CD14-positive monocyte (primary cell): Measurements from ENCODE around the gene KCNT1. TPM values are rescaled to one million over a fixed set of nuclear protein-coding genes. Genes with fewer than 3 reads are reported as not detected.

Experiments
- DNase-seq, 3 donors: peaks; one replicate each; pipeline ENCODE4 v3.0.0-alpha.2; 2011 to 2022
- H2AFZ ChIP-seq: 2 replicates; pipeline ENCODE4 v1.6.0; 2012; ENCODE audit warnings: mild to moderate bottlenecking, low read depth, low read length, inconsistent platforms; ENCODE audit not compliant: insufficient read depth, poor library complexity, severe bottlenecking
- H3K27ac ChIP-seq, 2 donors: 1 replicate in 1 of 2; 2 replicates in 1 of 2; pipeline ENCODE4 v1.5.1; 2012 to 2013; ENCODE audit warnings: low read length in 2 of 2, control low read depth in 1 of 2, inconsistent platforms in 1 of 2, low read depth in 1 of 2, mild to moderate bottlenecking in 1 of 2
- H3K27me3 ChIP-seq, 2 donors: one replicate each; pipeline versions ENCODE4 v1.6.0 to v1.6.1; 2011 to 2013; ENCODE audit warnings: low read length in 2 of 2; ENCODE audit not compliant: control insufficient read depth in 2 of 2, insufficient read depth in 2 of 2
- H3K36me3 ChIP-seq, 2 donors: replicated peaks in 1 of 2; 1 replicate in 1 of 2; 2 replicates in 1 of 2; pipeline versions ENCODE4 v1.5.1 to v1.6.1; 2012 to 2013; ENCODE audit warnings: low read length in 2 of 2, control low read depth in 1 of 2, inconsistent platforms in 1 of 2, mild to moderate bottlenecking in 1 of 2; ENCODE audit not compliant: insufficient read depth in 2 of 2, control insufficient read depth in 1 of 2
- H3K4me1 ChIP-seq, 2 donors: 1 replicate in 1 of 2; 2 replicates in 1 of 2; pipeline versions ENCODE4 v1.5.1 to v1.6.1; 2012 to 2013; ENCODE audit warnings: low read length in 2 of 2, control low read depth in 1 of 2, inconsistent platforms in 1 of 2, mild to moderate bottlenecking in 1 of 2, moderate library complexity in 1 of 2; ENCODE audit not compliant: insufficient read depth in 2 of 2, control insufficient read depth in 1 of 2
- H3K4me2 ChIP-seq: replicated peaks from 2 replicates; pipeline ENCODE3; 2012; ENCODE audit warnings: low read length, moderate library complexity, mild to moderate bottlenecking; ENCODE audit not compliant: poor library complexity, severe bottlenecking; ENCODE audit errors: extremely low read depth
- H3K4me3 ChIP-seq, 3 experiments: fragments of 200-600 bp in 1 of 3; sonication (generic) in 1 of 3; replicated peaks in 1 of 3; 1 replicate in 2 of 3; 2 replicates in 1 of 3; pipeline ENCODE4 v1.5.1; 2011 to 2013; ENCODE audit warnings: low read length in 3 of 3, mild to moderate bottlenecking in 3 of 3, control low read depth in 2 of 3, low read depth in 2 of 3, inconsistent platforms in 1 of 3, moderate library complexity in 1 of 3
- H3K79me2 ChIP-seq: 2 replicates; pipeline ENCODE4 v1.6.0; 2012; ENCODE audit warnings: mild to moderate bottlenecking, control low read depth, inconsistent platforms, low read length, moderate library complexity; ENCODE audit not compliant: insufficient read depth
- H3K9ac ChIP-seq: 2 replicates; pipeline ENCODE4 v1.6.0; 2017; ENCODE audit warnings: low read length, mild to moderate bottlenecking; ENCODE audit not compliant: insufficient read depth, poor library complexity, severe bottlenecking
- H3K9me3 ChIP-seq, 2 donors: replicated peaks in 1 of 2; 1 replicate in 1 of 2; 2 replicates in 1 of 2; pipeline versions ENCODE4 v1.5.1 to v1.6.1; 2012 to 2013; ENCODE audit warnings: low read length in 2 of 2, control low read depth in 1 of 2; ENCODE audit not compliant: control insufficient read depth in 1 of 2, insufficient read depth in 1 of 2
- H4K20me1 ChIP-seq: 2 replicates; pipeline ENCODE4 v1.6.0; 2012; ENCODE audit warnings: mild to moderate bottlenecking, low read length, control low read depth, moderate library complexity; ENCODE audit not compliant: insufficient read depth
- H3K27ac Mint-ChIP-seq, 7 donors: one replicate each; pipeline ENCODE4 v1.8.0; 2020; ENCODE audit warnings: mild to moderate bottlenecking in 7 of 7, mixed read lengths in 7 of 7, moderate library complexity in 6 of 7, inconsistent platforms in 2 of 7
- H3K27me3 Mint-ChIP-seq, 3 donors: one replicate each; pipeline ENCODE4 v1.8.0; 2021 to 2022; ENCODE audit warnings: low read depth in 3 of 3, mild to moderate bottlenecking in 3 of 3, mixed read lengths in 3 of 3, moderate library complexity in 3 of 3, inconsistent platforms in 1 of 3
- H3K36me3 Mint-ChIP-seq, 2 donors: one replicate each; pipeline ENCODE4 v1.8.0; 2020; ENCODE audit warnings: mixed read lengths in 2 of 2, inconsistent platforms in 1 of 2, mild to moderate bottlenecking in 1 of 2
- H3K4me1 Mint-ChIP-seq: one replicate; pipeline ENCODE4 v1.8.0; 2020; ENCODE audit warnings: mild to moderate bottlenecking, mixed read lengths
- H3K4me3 Mint-ChIP-seq, 2 donors: one replicate each; pipeline ENCODE4 v1.8.0; 2020; ENCODE audit warnings: mild to moderate bottlenecking in 2 of 2, mixed read lengths in 2 of 2, moderate library complexity in 1 of 2
- H3K9me3 Mint-ChIP-seq, 7 donors: one replicate each; pipeline ENCODE4 v1.8.0; 2020 to 2022; ENCODE audit warnings: mixed read lengths in 7 of 7, mild to moderate bottlenecking in 6 of 7, moderate library complexity in 6 of 7, inconsistent platforms in 2 of 7
- WGBS: methylation state at CpG from one replicate; pipeline ENCODE4 v1.1.5; 2013; ENCODE audit warnings: missing lambda C conversion rate; ENCODE audit not compliant: insufficient coverage; 5-methylcytosine and 5-hydroxymethylcytosine counted together
- intact Hi-C, 2 donors: fragments of 100-400 bp; cut with micrococcal nuclease; formaldehyde crosslinking; loops; one replicate each; pipeline versions ENCODE4 v1.15.0 to v1.15.1; 2023
- polyA plus RNA-seq, 3 donors: library from polyadenylated mRNA; depleted of rRNA in 1 of 3; unstranded in 2 of 3; stranded (reverse) in 1 of 3; fragments of 300-500 nt in 2 of 3; fragments of >200 nt in 1 of 3; fragmentation: Illumina TruSeq in 2 of 3; gene quantifications; 1 replicate in 2 of 3; 2 replicates in 1 of 3; pipeline ENCODE4 v1.2.3, GENCODE V29; 2012 to 2021
- TF ChIP-seq, protein P1 (sequence below): fragments of 200-600 bp; IDR thresholded peaks from one replicate; pipeline ENCODE4 v1.8.0; 2022; ENCODE audit warnings: antibody characterized with exemption, mild to moderate bottlenecking

The KCNT1 gene
- polyA plus RNA-seq, 3 donors, result not detected

DNA sequence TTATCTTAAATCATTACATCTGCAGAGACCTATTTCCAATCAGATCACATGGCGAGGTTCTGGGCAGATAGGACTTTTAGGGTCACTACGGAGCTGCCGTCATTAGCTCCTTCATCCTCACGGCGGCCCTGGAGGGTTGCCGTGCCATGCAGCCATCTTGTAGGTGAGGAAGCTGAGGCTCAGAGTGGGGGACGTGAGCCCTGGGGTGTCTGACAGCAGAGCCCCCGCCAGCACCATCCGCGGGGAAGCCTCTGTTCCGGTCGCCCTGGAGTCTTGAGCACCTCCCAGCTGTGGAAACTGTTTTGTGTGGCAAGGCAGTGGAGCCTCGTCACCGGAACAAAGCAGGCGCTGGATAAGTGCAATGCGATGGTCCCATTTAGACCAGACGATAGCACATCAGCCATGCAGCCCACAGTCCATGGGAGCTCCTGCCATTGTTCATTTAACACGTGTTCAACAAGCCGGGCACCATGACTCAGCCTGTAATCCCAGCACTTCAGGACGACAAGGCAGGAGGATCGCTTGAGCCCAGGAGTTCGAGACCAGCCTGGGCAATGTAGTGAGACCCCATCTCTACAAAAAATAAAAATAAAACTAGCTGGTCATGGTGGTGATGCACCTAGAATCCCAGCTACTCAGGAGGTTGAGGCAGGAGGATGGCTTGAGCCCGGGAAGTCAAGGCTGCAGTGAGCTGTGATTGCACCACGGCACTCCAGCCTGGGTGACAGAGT lies 61.9 kb downstream of the KCNT1 start:
- H3K4me1 ChIP-seq, result no peaks in the 10 kb centered on the region
- peaks cover 0 to 6% (median 2%) of the 10 kb centered on the region in 3 donors for H3K27me3 Mint-ChIP-seq
- no peaks in the 10 kb centered on the region for H4K20me1 ChIP-seq
- no peaks in the 10 kb centered on the region for H3K36me3 ChIP-seq
- no peak for DNase-seq
- peaks cover 25 to 43% (median 35%) of the 10 kb centered on the region in 7 donors for H3K9me3 Mint-ChIP-seq
- no peaks in the 10 kb centered on the region for H3K4me1 Mint-ChIP-seq
- peaks cover 28 to 35% of the 10 kb centered on the region in 2 donors for H3K9me3 ChIP-seq
- no peak overlapping the region for H2AFZ ChIP-seq
- H3K4me3 ChIP-seq, result no peak overlapping the region
- no peaks in the 10 kb centered on the region for H3K36me3 Mint-ChIP-seq
- no peak overlapping the region for H3K4me2 ChIP-seq
- no peak overlapping the region for H3K27ac ChIP-seq
- H3K4me3 Mint-ChIP-seq, result no peak overlapping the region
- 91% methylated on average over 22 of the region's 24 CpGs for WGBS
- no peak overlapping the region for H3K27ac Mint-ChIP-seq
- intact Hi-C loops, result no loop called here
- no peaks in the 10 kb centered on the region for H3K27me3 ChIP-seq
- TF ChIP-seq, protein P1, sequence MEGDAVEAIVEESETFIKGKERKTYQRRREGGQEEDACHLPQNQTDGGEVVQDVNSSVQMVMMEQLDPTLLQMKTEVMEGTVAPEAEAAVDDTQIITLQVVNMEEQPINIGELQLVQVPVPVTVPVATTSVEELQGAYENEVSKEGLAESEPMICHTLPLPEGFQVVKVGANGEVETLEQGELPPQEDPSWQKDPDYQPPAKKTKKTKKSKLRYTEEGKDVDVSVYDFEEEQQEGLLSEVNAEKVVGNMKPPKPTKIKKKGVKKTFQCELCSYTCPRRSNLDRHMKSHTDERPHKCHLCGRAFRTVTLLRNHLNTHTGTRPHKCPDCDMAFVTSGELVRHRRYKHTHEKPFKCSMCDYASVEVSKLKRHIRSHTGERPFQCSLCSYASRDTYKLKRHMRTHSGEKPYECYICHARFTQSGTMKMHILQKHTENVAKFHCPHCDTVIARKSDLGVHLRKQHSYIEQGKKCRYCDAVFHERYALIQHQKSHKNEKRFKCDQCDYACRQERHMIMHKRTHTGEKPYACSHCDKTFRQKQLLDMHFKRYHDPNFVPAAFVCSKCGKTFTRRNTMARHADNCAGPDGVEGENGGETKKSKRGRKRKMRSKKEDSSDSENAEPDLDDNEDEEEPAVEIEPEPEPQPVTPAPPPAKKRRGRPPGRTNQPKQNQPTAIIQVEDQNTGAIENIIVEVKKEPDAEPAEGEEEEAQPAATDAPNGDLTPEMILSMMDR, result no peak
- no peak overlapping the region for H3K9ac ChIP-seq
- H3K79me2 ChIP-seq, result no peaks in the 10 kb centered on the region

DNA sequence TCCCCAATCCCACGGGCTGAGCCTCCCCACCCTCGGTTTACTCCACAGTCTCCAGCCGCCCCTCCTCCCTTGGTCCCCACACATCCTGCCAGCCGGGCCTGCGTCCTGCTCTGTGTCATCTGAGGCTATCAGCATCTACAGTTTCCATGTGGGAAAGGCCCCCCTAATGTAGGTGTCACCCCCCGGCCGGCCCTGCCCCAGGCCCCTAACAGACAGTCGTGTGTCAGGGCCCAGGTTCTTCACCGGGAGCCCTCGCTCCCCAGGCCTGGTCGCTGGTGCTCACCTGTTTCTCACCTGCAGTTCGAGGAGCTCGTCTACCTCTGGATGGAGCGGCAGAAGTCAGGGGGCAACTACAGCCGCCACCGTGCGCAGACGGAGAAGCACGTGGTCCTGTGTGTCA lies 62.7 kb downstream of the KCNT1 start:
- H3K9ac ChIP-seq, result no peak overlapping the region
- Mint-ChIP-seq H3K27me3 (peaks cover 0 to 6% (median 2%) of the 10 kb centered on the region in 3 donors), H3K36me3 (no peaks in the 10 kb centered on the region), H3K9me3 (peaks cover 29 to 50% (median 35%) of the 10 kb centered on the region in 7 donors), H3K4me1 (no peaks in the 10 kb centered on the region), H3K27ac (no peak overlapping the region), H3K4me3 (no peak overlapping the region)
- H3K4me2 ChIP-seq, result no peak overlapping the region
- H4K20me1 ChIP-seq, result no peaks in the 10 kb centered on the region
- H2AFZ ChIP-seq, result no peak overlapping the region
- no peak overlapping the region for H3K4me3 ChIP-seq
- H3K4me1 ChIP-seq, result no peaks in the 10 kb centered on the region
- no peaks in the 10 kb centered on the region for H3K79me2 ChIP-seq
- H3K36me3 ChIP-seq, result no peaks in the 10 kb centered on the region
- 90% methylated on average over 19 of the region's 19 CpGs for WGBS
- peaks cover 28 to 35% of the 10 kb centered on the region in 2 donors for H3K9me3 ChIP-seq
- intact Hi-C loops, result no loop called here
- no peak overlapping the region for H3K27ac ChIP-seq
- DNase-seq, result no peak
- TF ChIP-seq, protein P1, result no peak
- H3K27me3 ChIP-seq, result no peaks in the 10 kb centered on the region
